Measurements from ENCODE around the gene GGA3. TPM values are rescaled to one million over a fixed set of nuclear protein-coding genes. Genes with fewer than 3 reads are reported as not detected.

Gene GGA3
- total RNA-seq, 2 experiments from 2014 or later, result 68.5 to 70.7 TPM

DNA sequence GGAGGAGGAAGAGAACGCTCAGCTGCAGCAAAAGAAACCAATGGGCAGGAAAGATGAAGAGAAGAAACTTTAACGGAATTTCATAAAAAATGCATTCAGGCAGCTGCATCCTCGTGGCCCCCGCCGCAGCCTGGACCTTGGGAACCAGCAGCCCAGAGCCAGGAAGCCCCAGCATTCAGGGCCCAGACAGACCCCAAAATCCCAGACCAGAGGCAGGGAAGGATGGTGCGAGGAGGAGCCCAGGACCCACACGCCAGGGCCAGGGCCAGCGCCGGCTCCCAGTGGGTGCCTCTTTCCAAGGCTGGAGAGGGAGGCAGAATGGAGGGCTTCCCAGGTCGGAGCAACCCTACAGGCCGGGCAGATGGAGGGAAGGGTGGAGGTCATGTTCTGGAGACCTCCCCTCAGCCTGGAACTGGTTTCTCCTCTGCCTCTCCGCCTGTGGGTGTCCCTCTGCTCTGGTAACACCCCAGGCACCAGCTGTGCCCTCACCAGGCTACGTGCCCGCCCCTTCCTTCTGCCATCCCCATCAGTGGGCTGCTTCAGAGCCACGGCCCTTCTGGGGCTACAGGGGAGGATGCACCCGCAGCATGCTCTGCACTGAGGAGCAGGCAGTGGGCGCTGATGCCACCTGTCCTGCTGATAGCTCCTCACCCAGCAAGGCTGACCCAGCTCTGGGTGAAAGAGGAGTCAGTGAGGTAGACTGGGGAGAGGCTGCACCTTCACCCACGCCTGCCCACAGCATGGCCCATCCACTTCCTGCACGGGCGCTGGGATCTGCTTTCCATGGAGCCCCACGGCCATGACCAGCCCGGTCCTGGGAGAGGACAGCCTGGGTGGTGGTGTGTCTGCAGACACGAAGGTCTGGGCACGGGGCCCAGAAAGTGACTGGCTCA, 10.8 kb upstream of the GGA3 start:
- no peaks in the 10 kb centered on the region for H3K9me3 Mint-ChIP-seq
- peaks cover 29% of the 10 kb centered on the region for H3K4me1 Mint-ChIP-seq (ENCODE audit: low read depth)
- no peaks in the 10 kb centered on the region for H3K27me3 Mint-ChIP-seq
- intact Hi-C loops (cut with micrococcal nuclease), result loop anchor here (1.0 to 5.0 kb wide), 3 partner anchors 17 to 245 kb away; partner anchors contain the start of genes CASKIN2, SLC25A19 and TSEN54
- peak overlapping the region; percentile 63 for H3K27ac Mint-ChIP-seq
- H3K4me3 Mint-ChIP-seq, result peak overlapping the region; percentile 75
- H3K36me3 Mint-ChIP-seq, result peaks cover 14% of the 10 kb centered on the region
- ChIA-PET CTCF (interaction anchor here (1.1 to 6.8 kb wide), 11 partner anchors 11 to 162 kb away, joined by 3 to 106 read pairs (median 24); partner anchors contain the start of genes ARMC7, GGA3, MRPS7 and SLC25A19), POLR2A (interaction anchor here (1.2 to 3.8 kb wide), 7 partner anchors 10 to 133 kb away, joined by 3 to 80 read pairs (median 8); partner anchors contain the start of genes GGA3, GRB2, MRPS7 and SLC25A19)
- peak; percentile 40 for DNase-seq

DNA sequence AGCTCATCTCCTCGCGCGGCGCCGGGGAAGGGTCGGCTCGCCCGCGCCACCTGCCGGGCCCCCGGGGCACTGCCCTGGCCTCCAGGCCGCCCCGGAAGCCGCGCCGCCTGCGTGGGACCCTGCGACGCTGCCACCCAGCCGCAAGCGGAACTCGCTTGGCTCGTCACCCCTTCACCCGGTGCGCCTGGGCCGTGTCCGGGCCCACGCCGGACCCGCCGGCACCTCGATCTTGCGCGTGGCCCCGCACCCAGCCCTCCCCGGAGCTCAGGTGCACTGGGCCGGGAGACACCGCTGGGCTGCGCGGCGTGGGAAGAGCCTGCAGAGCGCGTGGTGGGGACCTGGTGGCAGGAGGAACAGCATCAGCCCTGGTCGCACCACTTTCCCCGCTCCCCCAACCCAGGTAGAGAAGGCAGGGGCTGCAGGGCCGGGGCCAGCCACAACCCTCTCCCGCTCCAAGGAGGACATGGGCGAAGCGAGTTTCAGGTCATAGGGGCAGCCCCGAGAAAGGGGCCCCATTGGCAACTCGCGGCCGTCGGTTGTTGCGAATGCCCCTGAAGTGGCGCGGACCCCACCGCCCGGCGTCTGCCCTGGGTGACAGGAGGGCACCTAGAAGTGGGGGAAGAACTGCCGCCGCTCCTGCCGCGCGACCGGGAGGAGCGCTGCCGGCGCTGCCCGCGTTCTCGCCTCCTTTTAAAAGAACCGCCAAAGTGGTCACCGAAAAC, 10.0 kb upstream of the GGA3 start:
- H3K36me3 Mint-ChIP-seq, result peaks cover 20% of the 10 kb centered on the region
- H3K4me3 Mint-ChIP-seq, result peak overlapping the region; percentile 75
- intact Hi-C loops (cut with micrococcal nuclease), result loop anchor here (1.0 to 5.0 kb wide), 3 partner anchors 18 to 246 kb away; partner anchors contain the start of genes CASKIN2, SLC25A19 and TSEN54
- H3K4me1 Mint-ChIP-seq (ENCODE audit: low read depth), result peaks cover 31% of the 10 kb centered on the region
- peak overlapping the region; percentile 63 for H3K27ac Mint-ChIP-seq
- CTCF ChIA-PET, result interaction anchor here (0.6 to 6.8 kb wide), 42 partner anchors 10 to 482 kb away, joined by 3 to 106 read pairs (median 5); partner anchors contain the start of genes ARMC7, CDR2L, GGA3 and GRB2
- peak; percentile 91 for DNase-seq
- POLR2A ChIA-PET, result interaction anchor here (0.7 to 3.8 kb wide), 14 partner anchors 10 to 185 kb away, joined by 3 to 80 read pairs (median 5); partner anchors contain the start of genes GGA3, GRB2, JPT1 and MRPS7
- no peaks in the 10 kb centered on the region for H3K27me3 Mint-ChIP-seq
- H3K9me3 Mint-ChIP-seq, result no peaks in the 10 kb centered on the region

DNA sequence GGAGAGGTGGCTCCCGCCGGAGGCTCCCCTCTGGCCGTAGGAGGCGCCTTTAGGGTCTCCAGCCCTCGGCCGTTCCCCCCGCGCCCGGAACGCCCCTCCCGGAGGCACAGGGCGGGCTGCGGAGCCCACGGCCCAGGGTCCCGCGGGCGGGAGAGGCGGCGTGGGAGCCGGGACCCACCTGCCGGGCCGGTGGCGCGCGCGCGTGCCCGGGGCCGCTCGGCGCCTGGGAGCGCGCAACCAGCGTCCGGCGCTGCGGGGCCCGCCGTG, 9.5 kb upstream of the GGA3 start, which contains the start of gene MIF4GD:
Gene MIF4GD (minus strand): TSS at position 266 of the 267 bp plus-strand sequence. CDS start 1,036 bp downstream, outside the sequence.
- ChIA-PET CTCF (interaction anchor here (0.6 to 6.8 kb wide), 42 partner anchors 10 to 483 kb away, joined by 3 to 106 read pairs (median 5); partner anchors contain the start of genes ARMC7, CDR2L, GGA3 and GRB2), POLR2A (interaction anchor here (0.7 to 3.8 kb wide), 15 partner anchors 10 to 245 kb away, joined by 3 to 80 read pairs (median 5); partner anchors contain the start of genes GGA3, GRB2, JPT1 and MRPS7)
- Mint-ChIP-seq H3K36me3 (peaks cover 21% of the 10 kb centered on the region), H3K27ac (peak within 1 kb of the TSS; percentile 80), H3K4me3 (peak within 1 kb of the TSS; percentile 83), H3K27me3 (no peaks in the 10 kb centered on the region), H3K4me1 (ENCODE audit: low read depth) (peaks cover 31% of the 10 kb centered on the region), H3K9me3 (no peaks in the 10 kb centered on the region)
- DNase-seq, result no peak
- intact Hi-C loops (cut with micrococcal nuclease), result loop anchor here (1.0 to 5.0 kb wide), 4 partner anchors 10 to 246 kb away; partner anchors contain the start of genes CASKIN2, GGA3, MRPS7 and SLC25A19

DNA sequence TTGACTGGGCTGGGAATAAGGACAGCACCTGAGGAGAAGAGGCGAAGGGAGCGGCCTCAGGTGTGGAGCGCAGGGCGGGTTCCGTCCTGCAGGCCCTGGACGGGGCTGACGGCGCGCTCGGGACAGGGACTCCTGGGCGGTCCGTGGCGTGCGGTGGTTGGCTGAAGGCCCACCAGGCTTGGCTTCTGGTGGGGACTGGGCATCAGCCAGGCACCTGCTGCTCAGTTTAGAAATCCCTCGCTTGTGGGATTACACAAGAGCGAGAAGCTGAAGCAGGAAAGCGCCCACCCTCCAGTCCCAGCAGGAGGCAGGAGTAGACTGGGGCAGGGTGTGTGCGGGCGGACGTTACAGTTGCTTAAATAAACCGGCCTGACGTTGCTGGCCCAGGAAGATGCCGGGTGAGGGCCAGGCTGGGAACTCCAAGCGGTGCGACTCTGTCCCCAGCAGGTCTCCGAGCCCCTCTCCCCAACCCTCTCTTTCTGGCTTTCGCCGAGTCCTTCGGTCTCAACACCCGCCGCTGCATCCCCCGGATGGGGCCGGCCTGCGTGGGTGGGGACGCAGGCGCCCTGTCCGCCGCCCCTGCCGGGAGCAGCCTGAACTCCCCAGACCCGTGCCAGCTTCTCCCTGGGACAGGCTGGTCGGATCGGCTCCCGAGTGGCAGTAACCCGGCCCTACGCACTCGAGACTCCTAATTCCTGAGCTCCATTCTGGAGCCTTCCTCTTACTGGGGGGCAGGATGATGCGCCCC, 9.0 kb upstream of the GGA3 start:
- ChIA-PET POLR2A (interaction anchor here (0.7 to 3.8 kb wide), 19 partner anchors 9 to 246 kb away, joined by 3 to 80 read pairs (median 4); partner anchors contain the start of genes GGA3, GRB2, JPT1 and MRPS7), CTCF (interaction anchor here (0.6 to 6.8 kb wide), 44 partner anchors 9 to 483 kb away, joined by 3 to 106 read pairs (median 5); partner anchors contain the start of genes ARMC7, CDR2L, GGA3 and GRB2)
- H3K4me1 Mint-ChIP-seq (ENCODE audit: low read depth), result peaks cover 31% of the 10 kb centered on the region
- H3K36me3 Mint-ChIP-seq, result peaks cover 21% of the 10 kb centered on the region
- peak overlapping the region; percentile 80 for H3K27ac Mint-ChIP-seq
- no peaks in the 10 kb centered on the region for H3K27me3 Mint-ChIP-seq
- intact Hi-C loops (cut with micrococcal nuclease), result loop anchor here (1.0 to 5.0 kb wide), 3 partner anchors 9 to 247 kb away; partner anchors contain the start of genes CASKIN2, GGA3, MRPS7 and TSEN54
- peak overlapping the region; percentile 83 for H3K4me3 Mint-ChIP-seq
- H3K9me3 Mint-ChIP-seq, result no peaks in the 10 kb centered on the region
- peak; percentile 71 for DNase-seq

DNA sequence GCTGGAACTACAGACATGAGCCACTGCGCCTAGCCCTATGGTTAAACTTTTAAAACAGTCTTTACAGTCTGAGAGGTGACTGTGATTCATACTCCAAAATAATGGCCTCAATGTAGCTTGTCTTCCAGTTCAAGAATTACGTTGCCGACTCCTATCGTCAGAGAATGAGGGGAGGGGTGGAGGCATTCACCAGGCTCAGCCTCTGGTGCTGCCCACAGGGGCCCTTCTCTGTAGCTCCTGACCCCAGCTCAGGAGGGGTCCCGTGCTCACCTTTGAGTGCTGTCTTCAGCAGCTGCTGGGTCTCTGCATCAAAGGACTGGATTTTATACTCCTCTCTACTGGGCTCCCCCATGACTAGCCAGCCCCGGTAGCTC, 8.4 kb upstream of the GGA3 start:
- intact Hi-C loops (cut with micrococcal nuclease), result loop anchor here (1.0 to 10.0 kb wide), 4 partner anchors 9 to 247 kb away; partner anchors contain the start of genes CASKIN2, GGA3, MRPS7 and TSEN54
- peak; percentile 30 for DNase-seq
- Mint-ChIP-seq H3K27ac (peak overlapping the region; percentile 80), H3K36me3 (peaks cover 20% of the 10 kb centered on the region), H3K4me3 (peak overlapping the region; percentile 83), H3K9me3 (no peaks in the 10 kb centered on the region), H3K4me1 (ENCODE audit: low read depth) (peaks cover 31% of the 10 kb centered on the region), H3K27me3 (no peaks in the 10 kb centered on the region)
- ChIA-PET POLR2A (interaction anchor here (0.8 to 3.8 kb wide), 12 partner anchors 9 to 246 kb away, joined by 3 to 80 read pairs (median 6); partner anchors contain the start of genes GGA3, GRB2, JPT1 and MRPS7), CTCF (interaction anchor here (0.8 to 6.8 kb wide), 11 partner anchors 8 to 308 kb away, joined by 3 to 106 read pairs (median 24); partner anchors contain the start of genes GGA3, MRPS7, SLC25A19 and SUMO2)

DNA sequence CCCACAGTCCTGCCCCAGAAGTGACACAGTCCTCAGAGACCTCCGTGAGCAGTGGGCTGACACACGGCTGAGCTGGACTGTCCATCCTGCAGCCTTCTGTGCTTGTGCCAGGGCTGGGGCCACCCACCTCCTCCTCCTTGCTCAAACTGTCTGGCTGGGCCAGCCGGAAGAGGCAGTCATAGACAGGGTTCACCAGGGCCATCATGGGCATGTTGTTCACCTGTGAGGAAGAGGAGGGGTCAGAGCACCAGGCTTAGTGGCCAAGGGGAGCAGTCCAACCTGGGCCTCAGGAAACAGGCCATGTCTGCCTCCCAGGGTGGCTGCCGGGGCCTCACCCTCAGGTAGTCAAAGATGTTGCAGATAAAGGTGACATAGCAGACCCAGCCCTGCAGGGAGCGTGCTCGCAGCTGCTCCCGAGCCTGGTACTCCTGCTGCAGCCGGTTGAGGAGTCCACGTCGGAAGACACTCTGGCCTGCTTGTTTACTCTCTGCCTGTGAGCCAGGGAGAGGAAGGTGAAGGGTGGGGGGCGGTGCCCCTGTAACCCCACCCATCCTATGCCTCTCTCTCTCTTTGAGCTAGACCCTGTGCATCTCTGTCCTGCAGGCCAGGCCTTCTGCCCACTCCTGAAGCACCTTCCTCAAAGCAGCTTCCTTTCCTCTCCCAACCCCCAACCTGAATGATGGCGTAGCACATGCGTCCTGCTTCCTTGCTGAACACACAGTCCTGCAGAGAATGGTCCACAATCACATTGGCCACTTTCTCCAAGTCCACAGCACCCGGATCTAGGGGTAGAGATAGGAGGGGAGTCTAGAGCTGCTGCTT, 6.2 kb upstream of the GGA3 start:
- Mint-ChIP-seq H3K4me3 (no peak overlapping the region), H3K4me1 (ENCODE audit: low read depth) (peaks cover 33% of the 10 kb centered on the region), H3K27me3 (no peaks in the 10 kb centered on the region), H3K36me3 (peaks cover 21% of the 10 kb centered on the region), H3K27ac (no peak overlapping the region), H3K9me3 (no peaks in the 10 kb centered on the region)
- POLR2A ChIA-PET, result interaction anchor here (0.5 to 0.6 kb wide), 2 partner anchors 9 to 21 kb away, joined by 3 read pairs; no protein-coding TSS in a partner anchor
- DNase-seq, result no peak
- intact Hi-C loops (cut with micrococcal nuclease), result loop anchor here (10.0 kb wide), 1 partner anchor 233 kb away; no protein-coding TSS in a partner anchor
- CTCF ChIA-PET, result interaction anchor here (1.2 kb wide), 1 partner anchor 18 kb away, joined by 4 read pairs; no protein-coding TSS in a partner anchor

DNA sequence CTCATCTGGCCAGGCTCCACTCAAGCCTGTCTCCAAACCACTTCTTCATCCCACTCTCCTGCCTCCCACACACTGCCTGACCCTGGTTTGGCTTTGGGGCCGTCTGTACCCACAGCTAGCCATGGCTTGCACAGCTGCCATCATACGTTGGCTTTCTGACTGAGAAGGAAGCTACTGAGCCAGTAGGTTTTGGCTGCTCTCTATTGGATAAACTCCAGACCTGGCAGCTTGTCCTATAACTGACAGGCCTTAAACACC, 5.7 kb upstream of the GGA3 start:
- Mint-ChIP-seq H3K9me3 (no peaks in the 10 kb centered on the region), H3K36me3 (peaks cover 22% of the 10 kb centered on the region), H3K27me3 (no peaks in the 10 kb centered on the region), H3K4me1 (ENCODE audit: low read depth) (peaks cover 33% of the 10 kb centered on the region), H3K4me3 (no peak overlapping the region), H3K27ac (no peak overlapping the region)
- no peak for DNase-seq
- POLR2A ChIA-PET, result no interaction called here
- CTCF ChIA-PET, result no interaction called here
- intact Hi-C loops (cut with micrococcal nuclease), result loop anchor here (10.0 kb wide), 1 partner anchor 232 kb away; no protein-coding TSS in a partner anchor

DNA sequence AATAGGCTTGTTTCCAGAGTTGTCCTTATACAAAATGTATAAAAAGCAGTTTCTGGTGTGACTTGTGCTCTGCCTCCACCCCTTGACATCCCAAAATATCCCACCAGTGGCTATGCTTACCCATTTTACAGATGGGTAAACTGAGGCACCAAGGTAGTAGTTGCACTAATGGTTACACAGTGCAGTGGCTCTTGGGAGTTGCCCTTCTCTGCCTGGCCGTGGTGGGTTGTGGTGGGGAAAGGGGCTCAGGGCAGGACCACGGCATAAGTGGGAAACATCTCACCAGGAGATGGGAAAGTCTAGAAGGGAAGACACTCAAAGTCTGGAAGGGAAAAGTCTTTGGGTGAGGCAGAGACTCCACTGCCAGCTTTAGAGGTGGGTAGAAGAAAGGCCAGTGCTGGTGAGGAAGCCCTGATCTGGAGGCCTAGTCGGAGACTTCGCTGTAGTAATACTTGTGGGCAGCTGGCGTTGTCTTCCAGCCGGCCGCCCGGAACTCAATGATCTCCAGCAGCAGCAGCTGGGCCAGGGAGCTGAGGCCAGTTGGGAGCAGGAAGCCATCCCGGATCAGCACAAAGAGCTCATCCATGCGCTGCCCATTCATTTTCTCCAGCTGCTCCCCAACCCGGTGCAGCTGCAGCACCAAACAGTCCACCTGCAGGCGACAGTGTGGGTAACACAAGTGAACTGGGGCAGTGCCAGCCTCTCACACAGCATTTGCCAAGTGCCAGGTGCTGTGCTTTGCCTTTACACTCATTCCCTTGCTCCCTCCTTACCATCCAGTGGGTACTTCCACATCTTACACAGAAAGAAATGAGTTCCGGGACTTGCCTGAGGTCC, 5.1 kb upstream of the GGA3 start:
- intact Hi-C loops (cut with micrococcal nuclease), result loop anchor here (10.0 kb wide), 1 partner anchor 232 kb away; no protein-coding TSS in a partner anchor
- Mint-ChIP-seq H3K4me3 (no peak overlapping the region), H3K36me3 (peaks cover 22% of the 10 kb centered on the region), H3K27ac (no peak overlapping the region), H3K27me3 (no peaks in the 10 kb centered on the region), H3K4me1 (ENCODE audit: low read depth) (peaks cover 30% of the 10 kb centered on the region), H3K9me3 (no peaks in the 10 kb centered on the region)
- DNase-seq, result no peak
- ChIA-PET POLR2A (no interaction called here), CTCF (no interaction called here)

DNA sequence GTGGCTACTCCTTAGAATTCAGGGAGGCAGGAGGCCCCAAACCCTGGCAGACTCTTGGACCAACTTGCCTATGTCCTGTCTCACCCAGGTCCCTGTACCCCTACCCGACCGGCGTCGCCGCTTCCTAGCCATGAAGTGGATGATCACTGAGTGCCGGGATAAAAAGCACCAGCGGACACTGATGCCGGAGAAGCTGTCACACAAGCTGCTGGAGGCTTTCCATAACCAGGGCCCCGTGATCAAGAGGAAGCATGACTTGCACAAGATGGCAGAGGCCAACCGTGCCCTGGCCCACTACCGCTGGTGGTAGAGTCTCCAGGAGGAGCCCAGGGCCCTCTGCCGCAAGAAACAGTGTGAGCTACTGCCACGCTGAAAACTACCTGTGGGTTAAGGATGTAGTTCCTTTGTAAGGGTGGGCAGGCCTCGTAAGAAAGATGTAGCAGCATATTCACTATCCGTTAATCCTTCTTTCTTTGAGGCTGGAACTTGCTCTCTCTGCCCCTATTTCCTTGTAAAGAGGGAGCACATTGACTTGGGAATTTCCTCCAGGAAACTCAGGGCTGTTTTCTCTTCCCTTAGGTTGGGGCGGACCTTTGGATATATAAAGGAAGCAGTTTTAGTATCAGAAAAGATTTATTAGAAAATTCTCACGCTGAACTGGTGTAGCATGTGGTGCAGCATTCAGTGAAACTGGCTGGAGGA, 4.4 kb upstream of the GGA3 start:
- Mint-ChIP-seq H3K4me3 (no peak overlapping the region), H3K4me1 (ENCODE audit: low read depth) (peaks cover 30% of the 10 kb centered on the region), H3K27me3 (no peaks in the 10 kb centered on the region), H3K9me3 (no peaks in the 10 kb centered on the region), H3K27ac (no peak overlapping the region), H3K36me3 (peaks cover 22% of the 10 kb centered on the region)
- intact Hi-C loops (cut with micrococcal nuclease), result loop anchor here (10.0 kb wide), 1 partner anchor 231 kb away; no protein-coding TSS in a partner anchor
- ChIA-PET POLR2A (interaction anchor here (0.5 kb wide), 1 partner anchor 640 kb away, joined by 4 read pairs; no protein-coding TSS in a partner anchor), CTCF (interaction anchor here (0.7 kb wide), 1 partner anchor 26 kb away, joined by 3 read pairs; no protein-coding TSS in a partner anchor)
- no peak for DNase-seq

All from activated CD4-positive, alpha-beta memory T cell treated with anti-CD3 and anti-CD28 coated beads for 36 hours (primary cell).